Calu3 (cell line): ENCODE data around the gene LRRTM2. TPM values are rescaled to one million over a fixed set of nuclear protein-coding genes. Genes with fewer than 3 reads are reported as not detected.

Experiments
- BruUV-seq: library from RNA; stranded (reverse); fragments of 400-500 nt; replicated peaks from 2 replicates; lab custom pipeline; 2021; lab: Mats Ljungman, UMichigan
- CTCF ChIA-PET: fragments of 300-600 bp; sonication (Branson Sonifier 250); formaldehyde crosslinking; loops from one replicate; lab custom pipeline; 2022; ENCODE audit warnings: antibody characterized with exemption; lab: Charles Lee
- DNase-seq: peaks from one replicate; pipeline ENCODE4 v3.0.0; 2022
- H3K27ac Mint-ChIP-seq: one replicate; pipeline ENCODE4 v1.8.0; 2022; ENCODE audit warnings: mixed read lengths; ENCODE audit not compliant: unreplicated experiment
- H3K27me3 Mint-ChIP-seq: one replicate; pipeline ENCODE4 v1.8.0; 2022; ENCODE audit warnings: mixed read lengths; ENCODE audit not compliant: unreplicated experiment
- H3K36me3 Mint-ChIP-seq: one replicate; pipeline ENCODE4 v1.8.0; 2022; ENCODE audit warnings: mild to moderate bottlenecking, moderate library complexity, mixed read lengths; ENCODE audit not compliant: insufficient read depth, unreplicated experiment
- H3K4me1 Mint-ChIP-seq: one replicate; pipeline ENCODE4 v1.8.0; 2022; ENCODE audit warnings: mild to moderate bottlenecking, low read depth, mixed read lengths; ENCODE audit not compliant: unreplicated experiment
- H3K4me3 Mint-ChIP-seq: one replicate; pipeline ENCODE4 v1.8.0; 2022; ENCODE audit warnings: mild to moderate bottlenecking, low read depth, moderate library complexity, mixed read lengths; ENCODE audit not compliant: unreplicated experiment
- H3K9me3 Mint-ChIP-seq: one replicate; pipeline ENCODE4 v1.8.0; 2022; ENCODE audit warnings: low read depth, mixed read lengths; ENCODE audit not compliant: unreplicated experiment
- CTCF ChIP-seq: fragments of 200-600 bp; IDR thresholded peaks from one replicate; pipeline ENCODE4 v1.8.0; 2022; ENCODE audit warnings: antibody characterized with exemption; ENCODE audit not compliant: unreplicated experiment
- intact Hi-C: fragments of 100-400 bp; cut with micrococcal nuclease; formaldehyde crosslinking; loops from one replicate; pipeline ENCODE4 v1.10.0; 2022; ENCODE audit not compliant: unreplicated experiment
- total RNA-seq: library from RNA; stranded (reverse); gene quantifications from 2 replicates; pipeline ENCODE4 v1.2.3, GENCODE V29; 2022

The LRRTM2 gene
- total RNA-seq, 1 experiment from 2014 or later: not detected

GRCh38 chr5:138869038-138869437, 6.1 kb downstream of the LRRTM2 start:
- intact Hi-C loops: no loop called here

GRCh38 chr5:138867011-138867410, 8.1 kb downstream of the LRRTM2 start:
- H3K9me3 Mint-ChIP-seq: no peaks in the 10 kb centered on the region
- DNase-seq: no peak
- H3K36me3 Mint-ChIP-seq: peaks cover 40% of the 10 kb centered on the region
- H3K4me3 Mint-ChIP-seq: no peak overlapping the region
- H3K27me3 Mint-ChIP-seq: no peaks in the 10 kb centered on the region
- intact Hi-C loops: no loop called here
- TF ChIP-seq CTCF: no peak
- H3K4me1 Mint-ChIP-seq: peaks cover 33% of the 10 kb centered on the region
- no peak overlapping the region for H3K27ac Mint-ChIP-seq
- CTCF ChIA-PET: interaction anchor here (0.5 kb wide), 1 partner anchor 407 kb away, joined by 3 read pairs; no protein-coding TSS in a partner anchor
- BruUV-seq: no TSS peak

More at GRCh38 chr5:138869038-138869437, 6.1 kb downstream of the LRRTM2 start:
- DNase-seq: no peak
- TF ChIP-seq CTCF: no peak
- Mint-ChIP-seq H3K36me3 (peaks cover 43% of the 10 kb centered on the region), H3K4me1 (peaks cover 35% of the 10 kb centered on the region), H3K27me3 (no peaks in the 10 kb centered on the region), H3K4me3 (no peak overlapping the region), H3K27ac (no peak overlapping the region), H3K9me3 (no peaks in the 10 kb centered on the region)
- CTCF ChIA-PET: interaction anchor here (0.6 to 0.8 kb wide), 3 partner anchors 42 to 79 kb away, joined by 3 to 4 read pairs (median 3); no protein-coding TSS in a partner anchor
- BruUV-seq: no TSS peak

- CTCF ChIA-PET: no interaction called here
- TF ChIP-seq CTCF: no peak
- peaks cover 48% of the 10 kb centered on the region for H3K4me1 Mint-ChIP-seq
- intact Hi-C loops: no loop called here
- no peak overlapping the region for H3K4me3 Mint-ChIP-seq
- BruUV-seq: no TSS peak
- H3K27ac Mint-ChIP-seq: no peak overlapping the region
- DNase-seq: no peak
- no peaks in the 10 kb centered on the region for H3K9me3 Mint-ChIP-seq
- no peaks in the 10 kb centered on the region for H3K27me3 Mint-ChIP-seq
- peaks cover 17% of the 10 kb centered on the region for H3K36me3 Mint-ChIP-seq
These were observed 22.0 kb downstream of the LRRTM2 start for GRCh38 chr5:138853132-138853531.

- Mint-ChIP-seq H3K27me3 (no peaks in the 10 kb centered on the region), H3K27ac (no peak overlapping the region), H3K4me1 (peaks cover 50% of the 10 kb centered on the region), H3K36me3 (peaks cover 15% of the 10 kb centered on the region), H3K4me3 (no peak overlapping the region), H3K9me3 (no peaks in the 10 kb centered on the region)
- BruUV-seq: no TSS peak
- CTCF ChIA-PET: no interaction called here
- intact Hi-C loops: no loop called here
- no peak for TF ChIP-seq CTCF
- DNase-seq: no peak
These were observed 24.2 kb downstream of the LRRTM2 start for GRCh38 chr5:138850865-138851435.
